ENCODE results near the gene BICC1.

DNA sequence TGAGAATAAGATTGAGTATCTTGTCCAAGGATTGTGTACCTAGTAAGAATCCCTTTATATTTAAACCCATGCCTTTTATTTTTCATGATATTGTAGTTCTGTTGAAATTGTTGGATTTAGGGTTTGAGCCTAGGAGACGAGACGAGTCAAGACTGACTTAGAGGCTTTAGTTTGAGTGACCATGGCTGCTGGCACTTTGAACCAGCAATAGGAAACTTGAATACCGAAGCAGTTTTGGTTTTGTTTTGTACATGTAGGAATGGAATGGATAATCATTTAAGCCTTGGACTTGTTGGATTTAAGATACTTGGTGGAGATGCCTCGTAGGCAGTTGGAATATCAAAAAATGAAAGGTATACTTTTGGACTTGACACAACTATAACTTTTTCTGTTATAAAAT lies 229.0 kb downstream of the BICC1 start:
- TF ChIP-seq, protein P1, sequence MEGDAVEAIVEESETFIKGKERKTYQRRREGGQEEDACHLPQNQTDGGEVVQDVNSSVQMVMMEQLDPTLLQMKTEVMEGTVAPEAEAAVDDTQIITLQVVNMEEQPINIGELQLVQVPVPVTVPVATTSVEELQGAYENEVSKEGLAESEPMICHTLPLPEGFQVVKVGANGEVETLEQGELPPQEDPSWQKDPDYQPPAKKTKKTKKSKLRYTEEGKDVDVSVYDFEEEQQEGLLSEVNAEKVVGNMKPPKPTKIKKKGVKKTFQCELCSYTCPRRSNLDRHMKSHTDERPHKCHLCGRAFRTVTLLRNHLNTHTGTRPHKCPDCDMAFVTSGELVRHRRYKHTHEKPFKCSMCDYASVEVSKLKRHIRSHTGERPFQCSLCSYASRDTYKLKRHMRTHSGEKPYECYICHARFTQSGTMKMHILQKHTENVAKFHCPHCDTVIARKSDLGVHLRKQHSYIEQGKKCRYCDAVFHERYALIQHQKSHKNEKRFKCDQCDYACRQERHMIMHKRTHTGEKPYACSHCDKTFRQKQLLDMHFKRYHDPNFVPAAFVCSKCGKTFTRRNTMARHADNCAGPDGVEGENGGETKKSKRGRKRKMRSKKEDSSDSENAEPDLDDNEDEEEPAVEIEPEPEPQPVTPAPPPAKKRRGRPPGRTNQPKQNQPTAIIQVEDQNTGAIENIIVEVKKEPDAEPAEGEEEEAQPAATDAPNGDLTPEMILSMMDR (conservative IDR thresholded peaks at IDR 0.05; ENCODE audit: low read depth, low read length): no peak
- TF ChIP-seq EZH2 (IDR thresholded peaks at IDR 0.05; ENCODE audit: low read length, unreplicated experiment): no peak

Data from PC-3 (cell line).